ENCODE data around the gene ESR2. TPM values are rescaled to one million over a fixed set of nuclear protein-coding genes. Genes with fewer than 3 reads are reported as not detected.

ESR2 gene
- total RNA-seq, 2 donors from 2014 or later, result 0.29 to 0.42 TPM

GRCh38 chr14:64248689-64249088 lies 45.5 kb downstream of the ESR2 start:
- peaks cover 2% of the 10 kb centered on the region for H3K4me1 Mint-ChIP-seq
- no peak for ATAC-seq
- no peak overlapping the region for H3K27ac Mint-ChIP-seq
- H3K27me3 Mint-ChIP-seq, result peaks cover 42% of the 10 kb centered on the region
- peaks cover 10% of the 10 kb centered on the region for H3K36me3 Mint-ChIP-seq (ENCODE audit: low read depth)
- H3K9me3 ChIP-seq (ENCODE audit: control insufficient read depth, low read length, poor library complexity, severe bottlenecking), result no peaks in the 10 kb centered on the region
- no peak overlapping the region for H3K4me3 Mint-ChIP-seq
- no peak for DNase-seq

- H3K27ac Mint-ChIP-seq, result no peak overlapping the region
- H3K27me3 Mint-ChIP-seq, result peaks cover 50% of the 10 kb centered on the region
- H3K9me3 ChIP-seq (ENCODE audit: control insufficient read depth, low read length, poor library complexity, severe bottlenecking), result no peaks in the 10 kb centered on the region
- peaks cover 2% of the 10 kb centered on the region for H3K4me1 Mint-ChIP-seq
- DNase-seq (no peak), ATAC-seq (no peak)
- peaks cover 10% of the 10 kb centered on the region for H3K36me3 Mint-ChIP-seq (ENCODE audit: low read depth)
- no peak overlapping the region for H3K4me3 Mint-ChIP-seq
Measured at GRCh38 chr14:64247195-64247594, 47.0 kb downstream of the ESR2 start.

GRCh38 chr14:64246688-64247087 lies 47.5 kb downstream of the ESR2 start:
- Mint-ChIP-seq H3K27me3 (peaks cover 53% of the 10 kb centered on the region), H3K27ac (no peak overlapping the region), H3K4me1 (peaks cover 2% of the 10 kb centered on the region), H3K36me3 (ENCODE audit: low read depth) (peaks cover 10% of the 10 kb centered on the region), H3K4me3 (no peak overlapping the region)
- DNase-seq, result no peak
- ATAC-seq, result no peak
- H3K9me3 ChIP-seq (ENCODE audit: control insufficient read depth, low read length, poor library complexity, severe bottlenecking), result no peaks in the 10 kb centered on the region

GRCh38 chr14:64245491-64245890 lies 48.7 kb downstream of the ESR2 start:
- H3K36me3 Mint-ChIP-seq (ENCODE audit: low read depth), result peaks cover 10% of the 10 kb centered on the region
- no peak for ATAC-seq
- H3K4me3 Mint-ChIP-seq, result no peak overlapping the region
- no peak for DNase-seq
- peaks cover 2% of the 10 kb centered on the region for H3K4me1 Mint-ChIP-seq
- no peaks in the 10 kb centered on the region for H3K9me3 ChIP-seq (ENCODE audit: control insufficient read depth, low read length, poor library complexity, severe bottlenecking)
- H3K27me3 Mint-ChIP-seq, result peaks cover 52% of the 10 kb centered on the region
- H3K27ac Mint-ChIP-seq, result no peak overlapping the region

- Mint-ChIP-seq H3K27me3 (peaks cover 52% of the 10 kb centered on the region), H3K27ac (no peak overlapping the region), H3K4me1 (peaks cover 5% of the 10 kb centered on the region), H3K36me3 (ENCODE audit: low read depth) (peaks cover 10% of the 10 kb centered on the region), H3K4me3 (no peak overlapping the region)
- no peaks in the 10 kb centered on the region for H3K9me3 ChIP-seq (ENCODE audit: control insufficient read depth, low read length, poor library complexity, severe bottlenecking)
- ATAC-seq (no peak), DNase-seq (no peak)
Measured at GRCh38 chr14:64244279-64244678, 49.9 kb downstream of the ESR2 start.

- peak overlapping the region; percentile 63 for H3K27ac Mint-ChIP-seq
- peak overlapping the region; percentile 31 for H3K4me3 Mint-ChIP-seq
- no peaks in the 10 kb centered on the region for H3K9me3 ChIP-seq (ENCODE audit: control insufficient read depth, low read length, poor library complexity, severe bottlenecking)
- DNase-seq (no peak), ATAC-seq (no peak)
- no peaks in the 10 kb centered on the region for H3K36me3 Mint-ChIP-seq (ENCODE audit: low read depth)
- H3K4me1 Mint-ChIP-seq, result peaks cover 23% of the 10 kb centered on the region
- H3K27me3 Mint-ChIP-seq, result peaks cover 21% of the 10 kb centered on the region
Measured at GRCh38 chr14:64238631-64239030, 55.5 kb downstream of the ESR2 start.

GRCh38 chr14:64238049-64238448 lies 56.1 kb downstream of the ESR2 start:
- H3K4me1 Mint-ChIP-seq, result peaks cover 23% of the 10 kb centered on the region
- H3K36me3 Mint-ChIP-seq (ENCODE audit: low read depth), result no peaks in the 10 kb centered on the region
- H3K27ac Mint-ChIP-seq, result peak overlapping the region; percentile 63
- ATAC-seq, result no peak
- no peak for DNase-seq
- H3K4me3 Mint-ChIP-seq, result no peak overlapping the region
- no peaks in the 10 kb centered on the region for H3K9me3 ChIP-seq (ENCODE audit: control insufficient read depth, low read length, poor library complexity, severe bottlenecking)
- H3K27me3 Mint-ChIP-seq, result peaks cover 20% of the 10 kb centered on the region

- peak; percentile 64 for ATAC-seq
Measured at GRCh38 chr14:64235652-64236640, 58.2 kb downstream of the ESR2 start.

GRCh38 chr14:64234877-64235651 lies 59.1 kb downstream of the ESR2 start:
- H3K36me3 Mint-ChIP-seq (ENCODE audit: low read depth), result no peaks in the 10 kb centered on the region
- peak overlapping the region; percentile 12 for H3K4me3 Mint-ChIP-seq
- peaks cover 1% of the 10 kb centered on the region for H3K27me3 Mint-ChIP-seq
- H3K4me1 Mint-ChIP-seq, result peaks cover 27% of the 10 kb centered on the region
- H3K27ac Mint-ChIP-seq, result peak overlapping the region; percentile 87
- H3K9me3 ChIP-seq (ENCODE audit: control insufficient read depth, low read length, poor library complexity, severe bottlenecking), result no peaks in the 10 kb centered on the region
- peak; percentile 9 for ATAC-seq
- no peak for DNase-seq

More at GRCh38 chr14:64235652-64236640, 58.2 kb downstream of the ESR2 start:
- H3K27me3 Mint-ChIP-seq, result peaks cover 7% of the 10 kb centered on the region
- H3K36me3 Mint-ChIP-seq (ENCODE audit: low read depth), result no peaks in the 10 kb centered on the region
- peak overlapping the region; percentile 87 for H3K27ac Mint-ChIP-seq
- H3K4me1 Mint-ChIP-seq, result peaks cover 27% of the 10 kb centered on the region
- H3K9me3 ChIP-seq (ENCODE audit: control insufficient read depth, low read length, poor library complexity, severe bottlenecking), result no peaks in the 10 kb centered on the region
- DNase-seq, result no peak
- peak overlapping the region; percentile 64 for H3K4me3 Mint-ChIP-seq

- DNase-seq, result no peak
- Mint-ChIP-seq H3K4me1 (peaks cover 23% of the 10 kb centered on the region), H3K27ac (peak overlapping the region; percentile 47), H3K36me3 (ENCODE audit: low read depth) (peaks cover 1% of the 10 kb centered on the region), H3K27me3 (no peaks in the 10 kb centered on the region), H3K4me3 (no peak overlapping the region)
- no peak for ATAC-seq
- H3K9me3 ChIP-seq (ENCODE audit: control insufficient read depth, low read length, poor library complexity, severe bottlenecking), result no peaks in the 10 kb centered on the region
Measured at GRCh38 chr14:64233531-64234190, 60.5 kb downstream of the ESR2 start.

GRCh38 chr14:64232944-64233343 lies 61.2 kb downstream of the ESR2 start:
- H3K9me3 ChIP-seq (ENCODE audit: control insufficient read depth, low read length, poor library complexity, severe bottlenecking), result no peaks in the 10 kb centered on the region
- Mint-ChIP-seq H3K36me3 (ENCODE audit: low read depth) (peaks cover 3% of the 10 kb centered on the region), H3K27me3 (no peaks in the 10 kb centered on the region), H3K4me3 (no peak overlapping the region), H3K27ac (peak overlapping the region; percentile 47), H3K4me1 (peaks cover 22% of the 10 kb centered on the region)
- DNase-seq (no peak), ATAC-seq (no peak)

GRCh38 chr14:64232095-64232838 lies 61.9 kb downstream of the ESR2 start:
- Mint-ChIP-seq H3K27me3 (no peaks in the 10 kb centered on the region), H3K36me3 (ENCODE audit: low read depth) (peaks cover 3% of the 10 kb centered on the region), H3K4me3 (no peak overlapping the region), H3K4me1 (peaks cover 21% of the 10 kb centered on the region), H3K27ac (peak overlapping the region; percentile 47)
- DNase-seq (no peak), ATAC-seq (no peak)
- H3K9me3 ChIP-seq (ENCODE audit: control insufficient read depth, low read length, poor library complexity, severe bottlenecking), result no peaks in the 10 kb centered on the region
